ENCODE results near the gene COQ6. TPM values are rescaled to one million over a fixed set of nuclear protein-coding genes. Genes with fewer than 3 reads are reported as not detected.
"Not testable (repeated sequence)": the region's sequence is repeated elsewhere in the genome, so short reads cannot be mapped to it uniquely, and the experiment has no call there.

COQ6 gene
- total RNA-seq, 1 experiment from 2014 or later: 38.2 TPM

GRCh38 chr14:73973497-73973896, 23.4 kb downstream of the COQ6 start:
- in situ Hi-C loops (cut with HindIII; ENCODE audit: low sequenced_read_pairs): no loop called here
- DNase-seq (ENCODE audit: low spot score): no peak

- no peak for DNase-seq (ENCODE audit: low spot score)
- in situ Hi-C loops (cut with HindIII; ENCODE audit: low sequenced_read_pairs): no loop called here
Measured at GRCh38 chr14:73976125-73976524, 26.0 kb downstream of the COQ6 start.

GRCh38 chr14:73977896-73978295, 27.8 kb downstream of the COQ6 start:
- in situ Hi-C loops (cut with HindIII; ENCODE audit: low sequenced_read_pairs): no loop called here
- DNase-seq (ENCODE audit: low spot score): no peak

GRCh38 chr14:73988065-73988464, 38.0 kb downstream of the COQ6 start:
- DNase-seq (ENCODE audit: low spot score): no peak
- in situ Hi-C loops (cut with HindIII; ENCODE audit: low sequenced_read_pairs): no loop called here

- in situ Hi-C loops (cut with HindIII; ENCODE audit: low sequenced_read_pairs); DNase-seq (ENCODE audit: low spot score): not testable (repeated sequence)
Measured at GRCh38 chr14:73988656-73989055, 38.6 kb downstream of the COQ6 start.

GRCh38 chr14:73991092-73991491, 41.0 kb downstream of the COQ6 start:
- in situ Hi-C loops (cut with HindIII; ENCODE audit: low sequenced_read_pairs): no loop called here
- no peak for DNase-seq (ENCODE audit: low spot score)

GRCh38 chr14:73994926-73995325, 44.8 kb downstream of the COQ6 start:
- in situ Hi-C loops (cut with HindIII; ENCODE audit: low sequenced_read_pairs); DNase-seq (ENCODE audit: low spot score): not testable (repeated sequence)

- DNase-seq (ENCODE audit: low spot score): no peak
- in situ Hi-C loops (cut with HindIII; ENCODE audit: low sequenced_read_pairs): no loop called here
Measured at GRCh38 chr14:73995977-73996378, 45.9 kb downstream of the COQ6 start.

- in situ Hi-C loops (cut with HindIII; ENCODE audit: low sequenced_read_pairs): no loop called here
- no peak for DNase-seq (ENCODE audit: low spot score)
Measured at GRCh38 chr14:73996731-73997107, 46.6 kb downstream of the COQ6 start.

- in situ Hi-C loops (cut with HindIII; ENCODE audit: low sequenced_read_pairs): no loop called here
- DNase-seq (ENCODE audit: low spot score): no peak
Measured at GRCh38 chr14:73997108-73997943, 47.2 kb downstream of the COQ6 start.

- no peak for DNase-seq (ENCODE audit: low spot score)
- in situ Hi-C loops (cut with HindIII; ENCODE audit: low sequenced_read_pairs): no loop called here
Measured at GRCh38 chr14:73997944-73998447, 47.9 kb downstream of the COQ6 start.

- in situ Hi-C loops (cut with HindIII; ENCODE audit: low sequenced_read_pairs): no loop called here
- no peak for DNase-seq (ENCODE audit: low spot score)
Measured at GRCh38 chr14:73998726-73999125, 48.6 kb downstream of the COQ6 start.

- DNase-seq (ENCODE audit: low spot score); in situ Hi-C loops (cut with HindIII; ENCODE audit: low sequenced_read_pairs): not testable (repeated sequence)
Measured at GRCh38 chr14:74005664-74006063, 55.6 kb downstream of the COQ6 start.

- in situ Hi-C loops (cut with HindIII; ENCODE audit: low sequenced_read_pairs): no loop called here
- DNase-seq (ENCODE audit: low spot score): no peak
Measured at GRCh38 chr14:74008843-74009499, 58.9 kb downstream of the COQ6 start.

Other genes with a start within 250 kb of the COQ6 start
- 65.8 and 80.4 TPM in 2 replicates for gene PNMA1, start 235.9 kb upstream of the COQ6 start, total RNA-seq (2014; rRNA removed; shearing (Covaris generic))
- gene PTGR2, start 98.5 kb upstream of the COQ6 start, total RNA-seq (2014; rRNA removed; shearing (Covaris generic)): 2.1 and 6.6 TPM in 2 replicates
- 51.9 and 63.0 TPM in 2 replicates for gene ZNF410, start 63.4 kb upstream of the COQ6 start, total RNA-seq (2014; rRNA removed; shearing (Covaris generic))
- 1.6 and 1.8 TPM in 2 replicates for gene FAM161B, start 208 bp upstream of the COQ6 start, total RNA-seq (2014; rRNA removed; shearing (Covaris generic))
- 4.9 and 8.1 TPM in 2 replicates for gene ENTPD5, start 69.0 kb downstream of the COQ6 start, total RNA-seq (2014; rRNA removed; shearing (Covaris generic))
- gene BBOF1, start 69.0 kb downstream of the COQ6 start, total RNA-seq (2014; rRNA removed; shearing (Covaris generic)): 2.5 and 4.5 TPM in 2 replicates
- gene ALDH6A1, start 134.2 kb downstream of the COQ6 start, total RNA-seq (2014; rRNA removed; shearing (Covaris generic)): 20.3 and 35.6 TPM in 2 replicates
- 12.9 and 22.4 TPM in 2 replicates for gene LIN52, start 134.7 kb downstream of the COQ6 start, total RNA-seq (2014; rRNA removed; shearing (Covaris generic))

Measured in G401 (cell line).